Mesothelial cell of epicardium (in vitro differentiated cells): ENCODE measurements around the gene KIAA1671. TPM values are rescaled to one million over a fixed set of nuclear protein-coding genes. Genes with fewer than 3 reads are reported as not detected.

Source experiments
- DNase-seq, 2 experiments: peaks; one replicate each; pipeline ENCODE4 v3.0.0; 2021; ENCODE audit warnings: low spot score in 2 of 2; ENCODE audit not compliant: unreplicated experiment in 2 of 2
- H3K27ac Mint-ChIP-seq: 2 replicates; pipeline ENCODE4 v1.8.0; 2021; ENCODE audit warnings: mixed read lengths
- H3K27me3 Mint-ChIP-seq: 2 replicates; pipeline ENCODE4 v1.8.0; 2021; ENCODE audit warnings: low read depth, mixed read lengths
- H3K36me3 Mint-ChIP-seq: 2 replicates; pipeline ENCODE4 v1.8.0; 2021; ENCODE audit warnings: mixed read lengths
- H3K4me1 Mint-ChIP-seq: 2 replicates; pipeline ENCODE4 v1.8.0; 2021; ENCODE audit warnings: mixed read lengths
- H3K4me3 Mint-ChIP-seq: 2 replicates; pipeline ENCODE4 v1.8.0; 2021; ENCODE audit warnings: mild to moderate bottlenecking, moderate library complexity, mixed read lengths
- H3K9me3 Mint-ChIP-seq: 2 replicates; pipeline ENCODE4 v1.8.0; 2021; ENCODE audit warnings: mixed read lengths
- CTCF ChIP-seq: fragments of 200-600 bp; sonication (generic); IDR thresholded peaks from one replicate; pipeline ENCODE4 v1.5.0; 2021; ENCODE audit warnings: antibody characterized with exemption; ENCODE audit not compliant: unreplicated experiment
- total RNA-seq: library from RNA; stranded (reverse); gene quantifications from 3 replicates; pipeline ENCODE4 v1.2.1, GENCODE V29; 2021

The KIAA1671 gene
- total RNA-seq, 1 donor from 2014 or later = 21.8 TPM

- Mint-ChIP-seq H3K9me3 (no peaks in the 10 kb centered on the region), H3K4me1 (peaks cover 4% of the 10 kb centered on the region), H3K4me3 (no peak overlapping the region), H3K27ac (no peak overlapping the region), H3K36me3 (no peaks in the 10 kb centered on the region), H3K27me3 (no peaks in the 10 kb centered on the region)
- no peak for TF ChIP-seq CTCF
- no peak for DNase-seq
Measured at GRCh38 chr22:25166266-25167040, 213.9 kb downstream of the KIAA1671 start.

GRCh38 chr22:25167082-25167481 lies 214.6 kb downstream of the KIAA1671 start:
- H3K27ac Mint-ChIP-seq = no peak overlapping the region
- no peak overlapping the region for H3K4me3 Mint-ChIP-seq
- no peak for TF ChIP-seq CTCF
- peaks cover 4% of the 10 kb centered on the region for H3K4me1 Mint-ChIP-seq
- DNase-seq = no peak
- H3K27me3 Mint-ChIP-seq = no peaks in the 10 kb centered on the region
- no peaks in the 10 kb centered on the region for H3K36me3 Mint-ChIP-seq
- no peaks in the 10 kb centered on the region for H3K9me3 Mint-ChIP-seq

- Mint-ChIP-seq H3K4me1 (peaks cover 4% of the 10 kb centered on the region), H3K36me3 (no peaks in the 10 kb centered on the region), H3K9me3 (no peaks in the 10 kb centered on the region)
Measured at GRCh38 chr22:25167834-25168601, 215.5 kb downstream of the KIAA1671 start.

GRCh38 chr22:25169278-25170031 lies 216.9 kb downstream of the KIAA1671 start:
- H3K27ac Mint-ChIP-seq = no peak overlapping the region
- H3K4me1 Mint-ChIP-seq = peaks cover 4% of the 10 kb centered on the region
- H3K36me3 Mint-ChIP-seq = no peaks in the 10 kb centered on the region
- no peak for DNase-seq
- H3K9me3 Mint-ChIP-seq = no peaks in the 10 kb centered on the region
- H3K27me3 Mint-ChIP-seq = no peaks in the 10 kb centered on the region
- no peak overlapping the region for H3K4me3 Mint-ChIP-seq
- no peak for TF ChIP-seq CTCF

More at GRCh38 chr22:25167834-25168601, 215.5 kb downstream of the KIAA1671 start:
- DNase-seq = no peak
- no peak overlapping the region for H3K27ac Mint-ChIP-seq
- no peak overlapping the region for H3K4me3 Mint-ChIP-seq
- no peak for TF ChIP-seq CTCF
- no peaks in the 10 kb centered on the region for H3K27me3 Mint-ChIP-seq

- H3K27me3 Mint-ChIP-seq = no peaks in the 10 kb centered on the region
- TF ChIP-seq CTCF = no peak
- no peaks in the 10 kb centered on the region for H3K4me1 Mint-ChIP-seq
- H3K27ac Mint-ChIP-seq = no peak overlapping the region
- no peaks in the 10 kb centered on the region for H3K9me3 Mint-ChIP-seq
- no peaks in the 10 kb centered on the region for H3K36me3 Mint-ChIP-seq
- DNase-seq = no peak
- no peak overlapping the region for H3K4me3 Mint-ChIP-seq
Measured at GRCh38 chr22:25170426-25170980, 218.0 kb downstream of the KIAA1671 start.
